Sciatic nerve (tissue), 2 donors: ENCODE data around the gene GADD45G. TPM values are rescaled to one million over a fixed set of nuclear protein-coding genes. Genes with fewer than 3 reads are reported as not detected.

Source experiments
- ATAC-seq: fragments of 200-7000 bp; cut with Tn5 transposase; one replicate; pipeline ENCODE4 v1.9.1; 2020; ENCODE audit warnings: mild to moderate bottlenecking, moderate library complexity
- DNase-seq: peaks from one replicate; pipeline ENCODE4 v3.0.0-alpha.2; 2020; ENCODE audit warnings: low spot score
- intact Hi-C: fragments of 100-400 bp; cut with DNase I; formaldehyde crosslinking; loops from one replicate; pipeline ENCODE4 v1.14.2; 2022
- total RNA-seq: library from RNA; stranded (reverse); fragmentation: NEBNext Ultra II Directional; extraction: Animal tissue kit (Norgen Biotek cat#: 25700); gene quantifications from one replicate; pipeline ENCODE4 v1.2.1, GENCODE V29; 2021
- donor health status: DM: no; HTN: no; CAD: no.
- donor health status: DM: no; HTN: no; CAD: no.

GADD45G gene
- total RNA-seq, 1 donor from 2014 or later = 3.5 TPM

DNA sequence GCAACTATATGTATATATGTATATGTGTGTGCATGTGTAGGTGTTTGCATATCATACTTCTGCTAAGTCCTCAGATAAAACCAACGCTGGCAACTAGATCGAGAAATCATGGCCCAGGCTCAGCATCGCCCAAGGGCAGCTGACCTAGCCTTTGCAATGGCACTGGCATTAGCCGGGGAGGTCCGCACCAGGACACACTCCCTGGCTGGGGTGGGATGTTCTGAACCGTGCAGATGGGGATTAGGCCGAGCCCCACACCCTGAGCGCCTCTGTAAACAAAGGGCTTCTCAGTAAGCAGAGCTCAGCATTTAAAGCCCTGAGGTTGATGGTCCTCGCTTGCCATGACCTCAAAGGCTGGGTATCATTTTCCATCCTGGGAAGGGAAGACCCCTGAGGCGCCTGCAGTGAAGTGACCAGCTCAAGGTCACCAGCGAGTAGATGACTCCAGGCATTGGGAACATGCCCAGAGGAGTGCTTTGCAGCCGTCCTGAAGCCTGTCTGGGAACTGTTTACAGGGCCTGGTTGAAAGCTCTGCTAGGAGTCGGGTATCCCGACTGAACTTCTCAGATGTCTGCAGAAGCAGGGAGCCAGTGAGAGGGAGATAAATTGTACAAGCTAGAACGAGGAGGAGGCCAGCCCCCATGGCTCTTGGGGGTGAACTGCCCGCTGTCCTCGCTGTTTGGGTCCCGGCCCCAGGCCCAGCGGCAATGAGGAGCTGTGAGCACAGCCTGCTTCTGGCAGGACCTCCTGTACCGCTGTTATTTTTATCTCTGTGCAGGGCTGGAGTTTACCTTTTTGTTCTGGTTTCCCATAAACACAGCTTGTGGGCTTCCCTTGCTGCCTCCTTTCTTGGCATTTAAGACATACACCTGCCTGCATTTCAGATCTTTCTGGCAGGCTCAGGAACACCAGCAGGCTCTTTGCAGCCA is 18.4 kb downstream of the GADD45G start:
- intact Hi-C loops = no loop called here
- DNase-seq (no peak), ATAC-seq (no peak)

DNA sequence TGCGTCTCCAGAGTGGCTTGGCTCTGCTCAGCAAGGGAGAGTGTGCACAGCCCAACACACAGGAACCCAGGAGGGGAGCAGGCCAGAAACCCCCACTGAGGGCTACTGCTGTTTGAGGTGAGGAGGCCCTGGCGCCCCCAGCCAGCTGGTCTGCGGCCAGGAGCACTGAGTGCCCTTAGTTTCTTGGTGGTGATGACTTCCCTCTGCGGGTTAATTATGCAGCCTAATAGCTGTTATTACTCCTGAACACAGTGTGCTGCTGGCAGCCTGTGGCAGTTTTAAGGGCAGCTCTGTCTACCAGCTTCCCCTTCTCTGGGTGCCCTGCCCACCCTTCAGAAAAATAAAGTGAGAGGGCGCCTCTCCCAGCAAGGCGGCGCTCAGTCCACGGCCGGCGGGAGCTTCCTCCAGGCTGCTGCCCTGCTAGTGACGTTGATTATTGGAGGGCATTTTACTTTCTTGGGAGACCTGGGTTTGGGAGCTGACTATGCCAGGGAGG is 19.2 kb downstream of the GADD45G start:
- no peak for DNase-seq
- ATAC-seq = peak; percentile 44
- intact Hi-C loops = no loop called here

DNA sequence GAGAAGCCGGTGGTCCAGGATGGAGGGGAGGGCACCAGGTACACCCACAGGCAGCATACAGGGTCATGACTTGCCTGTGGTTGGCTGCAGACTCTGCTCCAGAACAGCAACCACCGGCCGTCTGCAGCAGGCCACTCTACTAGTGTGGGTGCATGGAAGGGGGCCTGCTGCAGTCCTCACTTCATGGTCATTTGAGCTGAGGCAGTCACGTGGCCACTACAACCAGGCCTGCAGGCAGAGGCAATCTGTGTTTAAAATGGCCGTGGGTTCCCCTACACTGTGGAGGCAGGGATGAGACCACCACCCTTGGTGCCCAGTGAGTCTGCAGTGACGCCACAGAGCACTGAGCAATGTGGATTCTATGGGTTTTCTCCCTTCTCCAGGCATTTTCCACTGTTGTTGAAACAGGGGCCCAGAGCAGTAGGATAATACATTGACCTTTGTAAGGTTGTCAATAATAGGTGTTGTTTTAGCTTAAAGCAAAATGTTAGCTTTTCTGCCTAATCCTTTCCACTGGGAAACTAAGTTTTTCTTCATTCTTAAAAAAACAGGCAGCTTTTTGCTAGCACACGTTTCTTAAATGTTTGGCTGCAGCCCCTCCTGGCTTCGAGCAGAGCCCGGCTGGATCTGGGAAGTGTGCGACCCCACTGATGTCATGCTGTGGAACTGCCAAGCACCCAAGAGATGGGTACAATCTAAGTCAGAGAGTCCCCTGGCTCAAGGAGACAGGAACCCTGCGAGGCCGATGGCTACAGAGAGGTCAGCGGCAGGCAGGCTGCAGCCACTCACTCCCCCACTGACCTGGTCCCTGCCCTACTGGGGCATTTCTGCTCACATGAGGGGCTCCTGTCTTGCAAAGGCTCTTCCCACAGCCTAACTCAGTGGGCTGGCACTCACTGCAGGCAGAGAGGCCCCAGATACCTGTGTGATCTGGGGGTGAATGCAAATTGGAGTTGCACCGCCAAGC is 21.2 kb downstream of the GADD45G start:
- ATAC-seq (no peak), DNase-seq (no peak)
- intact Hi-C loops = no loop called here

- intact Hi-C loops = no loop called here
- no peak for DNase-seq
- ATAC-seq = no peak
These were observed 22.0 kb downstream of the GADD45G start for GRCh38 chr9:89626741-89627265.

DNA sequence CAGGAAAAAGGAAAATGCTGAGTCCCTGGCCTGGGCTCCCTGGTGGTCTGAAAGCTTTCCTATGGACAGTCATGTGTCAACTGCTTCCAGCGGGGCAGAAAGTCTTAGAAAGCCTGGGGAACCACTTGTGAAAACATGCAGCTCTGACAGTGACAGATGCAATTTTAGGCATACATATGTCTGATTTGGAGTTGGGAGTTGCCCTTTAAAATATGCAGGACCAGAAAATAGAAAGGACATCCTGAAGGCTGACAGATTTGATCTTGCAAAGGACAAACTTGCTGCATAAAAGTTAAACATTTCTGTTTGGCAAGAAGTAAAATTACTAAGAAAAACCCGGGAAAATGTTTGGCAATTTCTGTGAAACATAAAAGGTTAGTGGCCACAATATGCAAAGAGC is 23.8 kb downstream of the GADD45G start:
- no peak for DNase-seq
- intact Hi-C loops = no loop called here
- no peak for ATAC-seq

GRCh38 chr9:89629081-89629976 is 24.5 kb downstream of the GADD45G start:
- ATAC-seq (no peak), DNase-seq (no peak)
- intact Hi-C loops = no loop called here

- intact Hi-C loops = no loop called here
- ATAC-seq (no peak), DNase-seq (no peak)
These were observed 25.7 kb downstream of the GADD45G start for GRCh38 chr9:89630508-89630907.

- intact Hi-C loops = no loop called here
- ATAC-seq (no peak), DNase-seq (no peak)
These were observed 26.6 kb downstream of the GADD45G start for GRCh38 chr9:89631384-89631783.

DNA sequence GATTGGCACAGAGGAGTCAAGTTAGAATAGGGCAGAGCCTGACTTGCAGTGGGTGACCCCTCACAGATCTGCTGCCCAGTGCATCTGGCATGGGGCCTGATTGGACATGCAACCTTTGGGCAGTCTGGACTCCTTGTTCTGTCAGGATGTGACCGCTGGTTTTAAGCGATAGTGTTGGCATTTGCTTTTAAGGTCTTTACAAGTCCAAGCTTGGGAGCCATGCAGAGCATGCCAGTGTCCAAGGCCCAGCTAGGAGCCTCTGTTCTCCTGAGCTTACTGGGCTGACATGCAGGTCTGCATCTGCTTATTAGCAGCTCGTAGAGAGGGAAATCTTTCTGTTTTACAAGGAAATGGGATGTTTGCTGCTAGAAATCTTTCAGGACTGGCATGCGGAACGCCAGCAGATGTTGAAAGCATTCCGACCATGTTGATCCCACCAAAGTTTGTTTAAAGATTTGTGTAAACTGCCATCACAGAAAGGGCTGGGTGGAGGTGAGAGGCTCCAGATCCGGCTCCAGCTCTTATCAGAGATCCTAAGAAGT is 27.5 kb downstream of the GADD45G start:
- DNase-seq (no peak), ATAC-seq (no peak)
- intact Hi-C loops = no loop called here

- no peak for DNase-seq
- no peak for ATAC-seq
- intact Hi-C loops = no loop called here
These were observed 27.9 kb downstream of the GADD45G start for GRCh38 chr9:89632736-89633135.

GRCh38 chr9:89633404-89633803 is 28.6 kb downstream of the GADD45G start:
- DNase-seq (no peak), ATAC-seq (no peak)
- intact Hi-C loops = no loop called here

DNA sequence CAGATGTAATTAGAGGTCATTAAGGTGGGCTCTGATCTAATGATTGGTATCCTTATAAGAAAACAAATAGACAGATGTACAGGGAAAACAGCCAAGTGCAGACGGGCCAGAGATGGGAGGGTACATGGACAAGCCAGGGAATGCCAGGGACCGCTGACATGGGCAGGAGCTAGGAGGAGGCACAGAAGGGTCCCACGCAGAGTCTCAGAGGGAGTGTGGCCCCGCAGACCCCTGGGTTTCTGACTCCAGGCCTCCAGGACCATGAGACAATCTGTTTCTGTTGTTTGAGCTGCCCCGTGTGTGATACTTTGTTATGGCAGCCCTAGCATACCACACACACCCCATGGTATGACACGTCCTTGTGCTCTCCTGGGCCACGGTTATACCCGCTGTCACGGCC is 29.1 kb downstream of the GADD45G start:
- intact Hi-C loops = loop anchor here (2.0 kb wide), 1 partner anchor 65 kb away; no protein-coding TSS in a partner anchor
- no peak for ATAC-seq
- no peak for DNase-seq

GRCh38 chr9:89634995-89635742 is 30.4 kb downstream of the GADD45G start:
- ATAC-seq = no peak
- intact Hi-C loops = loop anchor here (2.0 kb wide), 1 partner anchor 64 kb away; no protein-coding TSS in a partner anchor
- DNase-seq = no peak

- intact Hi-C loops = loop anchor here (2.0 kb wide), 1 partner anchor 63 kb away; no protein-coding TSS in a partner anchor
- ATAC-seq = no peak
- DNase-seq = no peak
These were observed 31.0 kb downstream of the GADD45G start for GRCh38 chr9:89635816-89636215.

- intact Hi-C loops = no loop called here
- DNase-seq (no peak), ATAC-seq (no peak)
These were observed 33.0 kb downstream of the GADD45G start for GRCh38 chr9:89637787-89638186.

DNA sequence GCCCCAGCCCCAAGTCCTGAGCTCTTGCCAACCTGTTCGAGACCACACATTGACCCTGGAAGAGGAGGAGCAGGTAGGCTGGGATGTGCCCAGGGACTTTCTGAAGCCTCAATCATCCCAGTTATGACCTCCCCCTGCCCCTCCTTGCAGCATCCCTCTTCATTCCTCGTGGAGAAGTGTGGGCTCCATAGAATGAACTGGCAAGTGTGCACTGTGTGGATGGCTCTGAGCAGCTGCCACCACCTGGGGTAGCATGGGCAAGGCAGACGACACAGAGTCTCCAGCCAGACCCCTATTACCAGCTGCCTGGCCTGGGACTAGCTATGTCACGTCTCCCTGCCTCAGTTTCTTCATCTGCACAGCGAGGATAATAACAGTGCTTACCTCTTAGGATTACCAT is 33.5 kb downstream of the GADD45G start:
- ATAC-seq (no peak), DNase-seq (no peak)
- intact Hi-C loops = no loop called here

- no peak for DNase-seq
- peak; percentile 45 for ATAC-seq
- intact Hi-C loops = no loop called here
These were observed 34.1 kb downstream of the GADD45G start for GRCh38 chr9:89638893-89639292.
